GM11168 (cell line): Measurements from ENCODE around the gene GRK5.
"Not testable (repeated sequence)": the region's sequence is repeated elsewhere in the genome, so short reads cannot be mapped to it uniquely, and the experiment has no call there.

Experiments
- in situ Hi-C: fragments of 300-500 bp; cut with MboI; formaldehyde crosslinking; loops from one replicate; pipeline ENCODE4 v1.12.0; 2022; ENCODE audit warnings: low sequenced_read_pairs; ENCODE audit not compliant: unreplicated experiment

The GRK5 gene

GRCh38 chr10:119217991-119218490, 10.7 kb downstream of the GRK5 start:
- in situ Hi-C loops: no loop called here

- in situ Hi-C loops: no loop called here
Measured at GRCh38 chr10:119219871-119220270, 12.5 kb downstream of the GRK5 start.

GRCh38 chr10:119221201-119221600, 13.8 kb downstream of the GRK5 start:
- in situ Hi-C loops: no loop called here

- in situ Hi-C loops: no loop called here
Measured at GRCh38 chr10:119221666-119222065, 14.3 kb downstream of the GRK5 start.

- in situ Hi-C loops: no loop called here
Measured at GRCh38 chr10:119222537-119222936, 15.2 kb downstream of the GRK5 start.

GRCh38 chr10:119222966-119223386, 15.6 kb downstream of the GRK5 start:
- in situ Hi-C loops: no loop called here

GRCh38 chr10:119225083-119225658, 17.8 kb downstream of the GRK5 start:
- in situ Hi-C loops: no loop called here

- in situ Hi-C loops: no loop called here
Measured at GRCh38 chr10:119227825-119228224, 20.5 kb downstream of the GRK5 start.

GRCh38 chr10:119231654-119232053, 24.3 kb downstream of the GRK5 start:
- in situ Hi-C loops: no loop called here

- in situ Hi-C loops: not testable (repeated sequence)
Measured at GRCh38 chr10:119232439-119232838, 25.1 kb downstream of the GRK5 start.

- in situ Hi-C loops: no loop called here
Measured at GRCh38 chr10:119233123-119233820, 25.9 kb downstream of the GRK5 start.

GRCh38 chr10:119233821-119234220, 26.4 kb downstream of the GRK5 start:
- in situ Hi-C loops: no loop called here

GRCh38 chr10:119235356-119235755, 28.0 kb downstream of the GRK5 start:
- in situ Hi-C loops: no loop called here

- in situ Hi-C loops: no loop called here
Measured at GRCh38 chr10:119237722-119238436, 30.5 kb downstream of the GRK5 start.

GRCh38 chr10:119238577-119238976, 31.2 kb downstream of the GRK5 start:
- in situ Hi-C loops: no loop called here

GRCh38 chr10:119239015-119239414, 31.6 kb downstream of the GRK5 start:
- in situ Hi-C loops: not testable (repeated sequence)

GRCh38 chr10:119239630-119240029, 32.3 kb downstream of the GRK5 start:
- in situ Hi-C loops: not testable (repeated sequence)

- in situ Hi-C loops: no loop called here
Measured at GRCh38 chr10:119241066-119241465, 33.7 kb downstream of the GRK5 start.

- in situ Hi-C loops: no loop called here
Measured at GRCh38 chr10:119242186-119242585, 34.8 kb downstream of the GRK5 start.

- in situ Hi-C loops: no loop called here
Measured at GRCh38 chr10:119243488-119243887, 36.1 kb downstream of the GRK5 start.

- in situ Hi-C loops: no loop called here
Measured at GRCh38 chr10:119243967-119244366, 36.6 kb downstream of the GRK5 start.
